GM23338 (cell line): ENCODE measurements around the gene ATG16L2. TPM values are rescaled to one million over a fixed set of nuclear protein-coding genes. Genes with fewer than 3 reads are reported as not detected.
"Not testable (repeated sequence)": the region's sequence is repeated elsewhere in the genome, so short reads cannot be mapped to it uniquely, and the experiment has no call there.

Source experiments
- ATAC-seq: fragments of 200-7000 bp; cut with Tn5 transposase; 3 replicates; pipeline ENCODE4 v1.9.1; 2020
- DNase-seq: peaks from one replicate; pipeline ENCODE4 v3.0.0-alpha.2; 2015; ENCODE audit warnings: low spot score
- H2AFZ ChIP-seq: fragments of 200-600 bp; sonication (generic); 2 replicates; pipeline ENCODE4 v1.8.0; 2016; ENCODE audit warnings: antibody characterized with exemption, mild to moderate bottlenecking, moderate library complexity
- H3F3A ChIP-seq: fragments of 200-600 bp; sonication (generic); replicated peaks from 2 replicates; pipeline ENCODE4 v1.8.0; 2017; ENCODE audit warnings: antibody characterized with exemption, mixed run types, low read depth
- H3K27ac ChIP-seq: fragments of 200-600 bp; sonication (generic); 2 replicates; pipeline ENCODE4 v1.6.1; 2016; ENCODE audit warnings: low read depth
- H3K27me3 ChIP-seq: fragments of 200-600 bp; sonication (generic); 2 replicates; pipeline ENCODE4 v1.8.0; 2016; ENCODE audit warnings: mild to moderate bottlenecking, mixed run types, moderate library complexity; ENCODE audit not compliant: insufficient read depth
- H3K36me3 ChIP-seq: fragments of 200-600 bp; sonication (generic); 2 replicates; pipeline ENCODE4 v1.8.0; 2016; ENCODE audit warnings: mild to moderate bottlenecking; ENCODE audit not compliant: insufficient read depth
- H3K4me1 ChIP-seq: fragments of 200-600 bp; sonication (generic); 2 replicates; pipeline ENCODE4 v1.8.0; 2016; ENCODE audit warnings: mild to moderate bottlenecking, moderate library complexity; ENCODE audit not compliant: insufficient read depth
- H3K4me2 ChIP-seq: fragments of 200-600 bp; sonication (generic); 2 replicates; pipeline ENCODE4 v1.7.1; 2017; ENCODE audit warnings: mixed run types
- H3K4me3 ChIP-seq: fragments of 200-600 bp; sonication (generic); 2 replicates; pipeline ENCODE4 v1.6.1; 2016; ENCODE audit warnings: mixed run types
- H3K79me2 ChIP-seq: fragments of 200-600 bp; sonication (generic); replicated peaks from 2 replicates; pipeline ENCODE4 v1.8.0; 2017; ENCODE audit warnings: mild to moderate bottlenecking; ENCODE audit not compliant: insufficient read depth
- H3K9me2 ChIP-seq: fragments of 200-600 bp; sonication (generic); 2 replicates; pipeline ENCODE4 v1.8.0; 2017; ENCODE audit not compliant: insufficient read depth
- H4K20me1 ChIP-seq: fragments of 200-600 bp; sonication (generic); replicated peaks from 2 replicates; pipeline ENCODE4 v1.8.0; 2017; ENCODE audit warnings: mild to moderate bottlenecking; ENCODE audit not compliant: insufficient read depth
- H3K27ac Mint-ChIP-seq: 2 replicates; pipeline ENCODE4 v1.8.0; 2020; ENCODE audit warnings: inconsistent platforms, mild to moderate bottlenecking, moderate library complexity, mixed read lengths
- H3K27me3 Mint-ChIP-seq: 3 replicates; pipeline ENCODE4 v1.8.0; 2022; ENCODE audit warnings: low read depth, mild to moderate bottlenecking, moderate library complexity, mixed read lengths, inconsistent platforms; ENCODE audit not compliant: insufficient read depth, poor library complexity
- H3K36me3 Mint-ChIP-seq: 3 replicates; pipeline ENCODE4 v1.8.0; 2021; ENCODE audit warnings: low read depth, mild to moderate bottlenecking, inconsistent platforms, moderate library complexity, mixed read lengths
- H3K4me1 Mint-ChIP-seq: 3 replicates; pipeline ENCODE4 v1.8.0; 2020; ENCODE audit warnings: mild to moderate bottlenecking, inconsistent platforms, mixed read lengths
- H3K4me3 Mint-ChIP-seq: 3 replicates; pipeline ENCODE4 v1.8.0; 2021; ENCODE audit warnings: moderate library complexity, mild to moderate bottlenecking, inconsistent platforms, mixed read lengths
- H3K9me3 Mint-ChIP-seq: 3 replicates; pipeline ENCODE4 v1.8.0; 2020; ENCODE audit warnings: moderate library complexity, mild to moderate bottlenecking, inconsistent platforms, mixed read lengths
- CREB1 ChIP-seq: fragments of 250-450 bp; sonication (Bioruptor Pico); IDR thresholded peaks from 2 replicates; pipeline ENCODE4 v1.5.0; 2020; ENCODE audit warnings: low read depth, mild to moderate bottlenecking, moderate library complexity
- ETS1 ChIP-seq: IDR thresholded peaks from 2 replicates; pipeline ENCODE4 v1.6.1; 2016; ENCODE audit warnings: antibody characterized with exemption
- EZH2 ChIP-seq: fragments of 200-600 bp; sonication (generic); IDR thresholded peaks from one replicate; pipeline ENCODE4 v1.8.0; 2017; ENCODE audit warnings: antibody characterized with exemption, mild to moderate bottlenecking, low read depth; ENCODE audit not compliant: unreplicated experiment
- EZH2phosphoT487 ChIP-seq: fragments of 200-600 bp; sonication (generic); IDR thresholded peaks from one replicate; pipeline ENCODE4 v1.8.1; 2018; ENCODE audit warnings: antibody characterized with exemption; ENCODE audit not compliant: unreplicated experiment
- NANOG ChIP-seq: IDR thresholded peaks from 2 replicates; pipeline ENCODE4 v1.6.1; 2016; ENCODE audit warnings: antibody characterized with exemption, borderline replicate concordance
- STAT1 ChIP-seq: IDR thresholded peaks from one replicate; pipeline ENCODE4 v1.6.1; 2016; ENCODE audit warnings: antibody characterized with exemption; ENCODE audit not compliant: unreplicated experiment
- ZNF331 ChIP-seq: fragments of 250-450 bp; sonication (Bioruptor Pico); IDR thresholded peaks from 2 replicates; pipeline ENCODE4 v1.5.0; 2020; ENCODE audit warnings: low read depth, mild to moderate bottlenecking, moderate library complexity
- ZNF462 ChIP-seq: fragments of 250-450 bp; sonication (Bioruptor Pico); IDR thresholded peaks from 2 replicates; pipeline ENCODE4 v1.5.0; 2020; ENCODE audit warnings: mild to moderate bottlenecking, moderate library complexity
- polyA plus RNA-seq: library from polyadenylated mRNA; unstranded; fragments of >200 nt; fragmentation: Nextera tagmentation; extraction: Ambion mirVana; gene quantifications from 2 replicates; pipeline ENCODE4 v1.2.1, GENCODE V29; 2016
- total RNA-seq: library from RNA; depleted of rRNA; stranded (reverse); fragments of >200 nt; shearing (Covaris generic); gene quantifications from 2 replicates; pipeline ENCODE4 v1.2.3, GENCODE V29; 2014
- TF ChIP-seq, protein P1 (sequence below), 2 experiments: fragments of 200-600 bp in 1 of 2; sonication (generic) in 1 of 2; conservative IDR thresholded peaks; 2 replicates each; pipeline versions ENCODE4 v1.5.1 to v1.6.1; 2016 to 2017; ENCODE audit warnings: antibody characterized with exemption in 2 of 2, low read depth in 2 of 2, mild to moderate bottlenecking in 2 of 2, moderate library complexity in 1 of 2

ATG16L2 gene
- total and polyA plus RNA-seq, 2 experiments from 2014 or later = 9.6 to 24.6 TPM

DNA sequence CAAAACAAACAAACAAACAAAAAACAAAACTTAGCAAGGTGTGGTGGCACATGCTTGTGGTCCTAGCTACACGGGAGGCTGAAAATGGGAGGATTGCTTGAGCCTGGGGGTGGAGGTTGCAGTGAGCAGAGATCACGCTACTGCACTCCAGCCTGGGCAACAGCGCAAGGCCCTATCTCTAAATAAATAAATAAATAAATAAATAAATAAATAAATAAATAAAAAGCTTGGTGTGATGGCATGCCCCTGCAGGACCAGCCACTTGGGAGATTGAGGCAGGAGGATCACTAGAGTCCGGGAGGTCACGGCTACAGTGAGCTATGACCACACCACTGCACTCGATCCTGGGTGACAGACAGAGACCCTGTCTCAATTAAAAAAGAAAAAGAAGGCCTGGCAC lies 11.4 kb upstream of the ATG16L2 start:
- no peaks in the 10 kb centered on the region for H3F3A ChIP-seq
- Mint-ChIP-seq H3K27me3 (peaks cover 12% of the 10 kb centered on the region), H3K36me3 (no peaks in the 10 kb centered on the region), H3K4me1 (peaks cover 15% of the 10 kb centered on the region), H3K9me3 (no peaks in the 10 kb centered on the region), H3K4me3 (no peak overlapping the region), H3K27ac (no peak overlapping the region)
- ATAC-seq (no peak), DNase-seq (no peak)
- no peaks in the 10 kb centered on the region for H3K36me3 ChIP-seq
- no peak overlapping the region for H2AFZ ChIP-seq
- no peak for TF ChIP-seq EZH2
- no peak for TF ChIP-seq ETS1
- TF ChIP-seq CREB1 (CRISPR knock-in tag) = no peak
- TF ChIP-seq ZNF331 = no peak
- no peak for TF ChIP-seq STAT1
- TF ChIP-seq EZH2phosphoT487 = no peak
- H3K27ac ChIP-seq = no peak overlapping the region
- no peak overlapping the region for H3K4me2 ChIP-seq
- no peaks in the 10 kb centered on the region for H3K27me3 ChIP-seq
- H4K20me1 ChIP-seq = no peaks in the 10 kb centered on the region
- H3K79me2 ChIP-seq = no peaks in the 10 kb centered on the region
- no peak overlapping the region for H3K4me3 ChIP-seq
- H3K9me2 ChIP-seq = no peaks in the 10 kb centered on the region
- H3K4me1 ChIP-seq = peaks cover 11% of the 10 kb centered on the region

GRCh38 chr11:72805216-72805615 lies 9.0 kb upstream of the ATG16L2 start:
- no peak overlapping the region for H3K27ac ChIP-seq
- peaks cover 4% of the 10 kb centered on the region; the same call in 1 of the 3 replicates for H3K36me3 Mint-ChIP-seq
- H3K4me2 ChIP-seq = no peak overlapping the region
- H3K27me3 Mint-ChIP-seq = peaks cover 5% of the 10 kb centered on the region
- no peaks in the 10 kb centered on the region for H3K79me2 ChIP-seq
- no peak overlapping the region for H3K4me3 Mint-ChIP-seq
- no peaks in the 10 kb centered on the region for H3K27me3 ChIP-seq
- H3F3A ChIP-seq = no peaks in the 10 kb centered on the region
- no peaks in the 10 kb centered on the region for H3K9me2 ChIP-seq
- no peaks in the 10 kb centered on the region for H3K9me3 Mint-ChIP-seq
- H3K4me1 Mint-ChIP-seq = no peaks in the 10 kb centered on the region
- no peak overlapping the region for H2AFZ ChIP-seq
- ATAC-seq (no peak), DNase-seq (no peak)
- H3K4me1 ChIP-seq = no peaks in the 10 kb centered on the region
- H4K20me1 ChIP-seq = no peaks in the 10 kb centered on the region
- TF ChIP-seq, protein P1, sequence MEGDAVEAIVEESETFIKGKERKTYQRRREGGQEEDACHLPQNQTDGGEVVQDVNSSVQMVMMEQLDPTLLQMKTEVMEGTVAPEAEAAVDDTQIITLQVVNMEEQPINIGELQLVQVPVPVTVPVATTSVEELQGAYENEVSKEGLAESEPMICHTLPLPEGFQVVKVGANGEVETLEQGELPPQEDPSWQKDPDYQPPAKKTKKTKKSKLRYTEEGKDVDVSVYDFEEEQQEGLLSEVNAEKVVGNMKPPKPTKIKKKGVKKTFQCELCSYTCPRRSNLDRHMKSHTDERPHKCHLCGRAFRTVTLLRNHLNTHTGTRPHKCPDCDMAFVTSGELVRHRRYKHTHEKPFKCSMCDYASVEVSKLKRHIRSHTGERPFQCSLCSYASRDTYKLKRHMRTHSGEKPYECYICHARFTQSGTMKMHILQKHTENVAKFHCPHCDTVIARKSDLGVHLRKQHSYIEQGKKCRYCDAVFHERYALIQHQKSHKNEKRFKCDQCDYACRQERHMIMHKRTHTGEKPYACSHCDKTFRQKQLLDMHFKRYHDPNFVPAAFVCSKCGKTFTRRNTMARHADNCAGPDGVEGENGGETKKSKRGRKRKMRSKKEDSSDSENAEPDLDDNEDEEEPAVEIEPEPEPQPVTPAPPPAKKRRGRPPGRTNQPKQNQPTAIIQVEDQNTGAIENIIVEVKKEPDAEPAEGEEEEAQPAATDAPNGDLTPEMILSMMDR (conservative IDR thresholded peaks at IDR 0.05; ENCODE audit: low read depth in 2 of 2) = no peak
- TF ChIP-seq NANOG = no peak
- no peak for TF ChIP-seq ZNF462 (CRISPR knock-in tag)
- no peak for TF ChIP-seq EZH2
- H3K4me3 ChIP-seq = no peak overlapping the region
- H3K27ac Mint-ChIP-seq = no peak overlapping the region
- no peaks in the 10 kb centered on the region for H3K36me3 ChIP-seq

- H3K27me3 Mint-ChIP-seq, H3K36me3 Mint-ChIP-seq, ATAC-seq: not testable (repeated sequence)
Measured at GRCh38 chr11:72806378-72806777, 7.8 kb upstream of the ATG16L2 start.

More at GRCh38 chr11:72806378-72806777, 7.8 kb upstream of the ATG16L2 start:
- not testable (repeated sequence) for H3K9me3 Mint-ChIP-seq, H3K4me2 ChIP-seq, H3K27ac Mint-ChIP-seq, H3K79me2 ChIP-seq, H4K20me1 ChIP-seq, H3K4me1 ChIP-seq, H3K9me2 ChIP-seq, H3K4me3 ChIP-seq, H2AFZ ChIP-seq, H3K4me3 Mint-ChIP-seq, H3F3A ChIP-seq, H3K4me1 Mint-ChIP-seq, H3K27me3 ChIP-seq, H3K27ac ChIP-seq, H3K36me3 ChIP-seq, DNase-seq
